H1 (cell line): ENCODE data around the gene INA. TPM values are rescaled to one million over a fixed set of nuclear protein-coding genes. Genes with fewer than 3 reads are reported as not detected.

Source experiments
- CTCF ChIA-PET: fragments of 300-600 bp; sonication (Branson Sonifier 250); formaldehyde crosslinking; loops from one replicate; lab custom pipeline; 2021; ENCODE audit not compliant: partially characterized antibody; lab: Charles Lee
- POLR2A ChIA-PET: fragments of 300-600 bp; sonication (Branson Sonifier 250); formaldehyde crosslinking; loops from one replicate; lab custom pipeline; 2021; ENCODE audit warnings: inconsistent platforms; ENCODE audit not compliant: partially characterized antibody; lab: Charles Lee
- DNase-seq, 2 experiments: peaks; one replicate each; pipeline versions ENCODE4 v3.0.0 to v3.0.0-alpha.2; 2010 to 2022; ENCODE audit warnings: low spot score in 2 of 2, low read depth in 1 of 2, mixed read lengths in 1 of 2
- FAIRE-seq: peaks from 2 replicates; lab custom pipeline; 2011; peaks lifted over from hg19 to GRCh38; lab: Jason Lieb, UNC
- H2AFZ ChIP-seq: 2 replicates; pipeline ENCODE4 v1.8.1; 2012; ENCODE audit warnings: low read length, inconsistent platforms
- H2AK5ac ChIP-seq: 2 replicates; pipeline ENCODE4 v1.6.1; 2013; ENCODE audit warnings: low read depth, low read length
- H2BK120ac ChIP-seq: replicated peaks from 2 replicates; pipeline ENCODE3; 2013; ENCODE audit warnings: low read depth, low read length, inconsistent platforms
- H2BK12ac ChIP-seq: 2 replicates; pipeline ENCODE4 v1.6.1; 2013; ENCODE audit warnings: low read depth, low read length
- H2BK15ac ChIP-seq: 2 replicates; pipeline ENCODE4 v1.6.1; 2013; ENCODE audit warnings: low read length
- H2BK20ac ChIP-seq: 2 replicates; pipeline ENCODE4 v1.6.1; 2013; ENCODE audit warnings: low read length
- H2BK5ac ChIP-seq: 2 replicates; pipeline ENCODE4 v1.6.1; 2013; ENCODE audit warnings: low read depth, low read length
- H3K14ac ChIP-seq: 2 replicates; pipeline ENCODE4 v1.6.1; 2013; ENCODE audit warnings: inconsistent platforms; ENCODE audit not compliant: insufficient read length
- H3K18ac ChIP-seq: 2 replicates; pipeline ENCODE4 v1.6.1; 2013; ENCODE audit warnings: low read length; ENCODE audit errors: extremely low read depth
- H3K23ac ChIP-seq: 2 replicates; pipeline ENCODE4 v1.6.1; 2013; ENCODE audit warnings: inconsistent platforms; ENCODE audit not compliant: insufficient read length
- H3K23me2 ChIP-seq: 2 replicates; pipeline ENCODE4 v1.6.1; 2013; ENCODE audit warnings: low read depth, low read length
- H3K27ac ChIP-seq: 2 replicates; pipeline ENCODE4 v1.6.1; 2011; ENCODE audit warnings: low read depth, low read length, inconsistent platforms
- H3K27me3 ChIP-seq, 4 experiments: replicated peaks in 1 of 4; 1 replicate in 1 of 4; 2 replicates in 3 of 4; pipeline versions ENCODE4 v1.6.1 to v1.8.1; 2011 to 2013; ENCODE audit warnings: low read length in 3 of 4, mild to moderate bottlenecking in 3 of 4, inconsistent platforms in 2 of 4, mixed read lengths in 2 of 4, moderate library complexity in 1 of 4; ENCODE audit not compliant: control insufficient read depth in 3 of 4, insufficient read depth in 3 of 4; ENCODE audit errors: extremely low read depth in 1 of 4
- H3K36me3 ChIP-seq, 4 experiments: 2 replicates each; pipeline versions ENCODE4 v1.6.1 to v1.8.1; 2011 to 2013; ENCODE audit warnings: mild to moderate bottlenecking in 4 of 4, low read length in 3 of 4, moderate library complexity in 2 of 4, control low read depth in 1 of 4, inconsistent platforms in 1 of 4; ENCODE audit not compliant: insufficient read depth in 4 of 4, control insufficient read depth in 2 of 4
- H3K4ac ChIP-seq: replicated peaks from 2 replicates; pipeline ENCODE3; 2013; ENCODE audit warnings: low read length, low read depth, mixed read lengths, inconsistent platforms; ENCODE audit not compliant: insufficient read length
- H3K4me1 ChIP-seq, 4 experiments: replicated peaks in 1 of 4; 1 replicate in 1 of 4; 2 replicates in 3 of 4; pipeline versions ENCODE4 v1.6.1 to v1.8.1; 2011 to 2013; ENCODE audit warnings: low read length in 3 of 4, inconsistent platforms in 2 of 4, mixed read lengths in 1 of 4; ENCODE audit not compliant: insufficient read depth in 4 of 4, control insufficient read depth in 3 of 4
- H3K4me2 ChIP-seq, 2 experiments: 2 replicates each; pipeline versions ENCODE4 v1.6.1 to v1.8.1; 2011 to 2013; ENCODE audit warnings: low read depth in 2 of 2, low read length in 2 of 2, control low read depth in 1 of 2, inconsistent platforms in 1 of 2, mild to moderate bottlenecking in 1 of 2; ENCODE audit not compliant: insufficient read depth in 1 of 2
- H3K4me3 ChIP-seq, 4 experiments: fragments of 200-600, 300-600 bp in 1 of 4; sonication (generic), shearing (Covaris generic), sonication (Bioruptor Twin) in 1 of 4; 2 replicates each; pipeline versions ENCODE4 v1.5.1 to v1.8.1; 2011 to 2016; ENCODE audit warnings: low read length in 4 of 4, low read depth in 3 of 4, control low read depth in 2 of 4, inconsistent platforms in 2 of 4, mild to moderate bottlenecking in 2 of 4, mixed read lengths in 1 of 4, moderate library complexity in 1 of 4; ENCODE audit not compliant: insufficient read depth in 2 of 4; ENCODE audit errors: extremely low read depth in 1 of 4
- H3K56ac ChIP-seq: replicated peaks from 2 replicates; pipeline ENCODE3; 2013; ENCODE audit warnings: low read depth, mild to moderate bottlenecking, mixed read lengths, low read length, inconsistent platforms; ENCODE audit not compliant: insufficient read length
- H3K79me1 ChIP-seq: 2 replicates; pipeline ENCODE4 v1.6.1; 2013; ENCODE audit warnings: low read depth, low read length, control low read depth
- H3K79me2 ChIP-seq, 2 experiments: 2 replicates each; pipeline versions ENCODE4 v1.6.1 to v1.8.1; 2012 to 2013; ENCODE audit warnings: low read length in 2 of 2, mild to moderate bottlenecking in 2 of 2, inconsistent platforms in 1 of 2; ENCODE audit not compliant: insufficient read depth in 2 of 2, control insufficient read depth in 1 of 2
- H3K9ac ChIP-seq, 4 experiments: replicated peaks in 1 of 4; 1 replicate in 1 of 4; 2 replicates in 3 of 4; pipeline versions ENCODE4 v1.6.1 to v1.8.1; 2011 to 2013; ENCODE audit warnings: low read depth in 3 of 4, low read length in 3 of 4, control low read depth in 2 of 4, mild to moderate bottlenecking in 2 of 4, moderate library complexity in 2 of 4, inconsistent platforms in 1 of 4; ENCODE audit errors: extremely low read depth in 1 of 4
- H3K9me3 ChIP-seq, 2 experiments: 2 replicates each; pipeline versions ENCODE4 v1.6.1 to v1.8.1; 2012 to 2013; ENCODE audit warnings: mild to moderate bottlenecking in 2 of 2, moderate library complexity in 2 of 2, control low read depth in 1 of 2, inconsistent platforms in 1 of 2, low read depth in 1 of 2, low read length in 1 of 2, mixed read lengths in 1 of 2; ENCODE audit not compliant: insufficient read depth in 2 of 2
- H4K20me1 ChIP-seq, 2 experiments: replicated peaks in 1 of 2; 2 replicates each; pipeline versions ENCODE3 to v1.8.1; 2011 to 2013; ENCODE audit warnings: inconsistent platforms in 2 of 2, low read length in 2 of 2, mild to moderate bottlenecking in 1 of 2; ENCODE audit not compliant: insufficient read depth in 2 of 2, control insufficient read depth in 1 of 2
- H4K5ac ChIP-seq: 2 replicates; pipeline ENCODE4 v1.6.1; 2013; ENCODE audit warnings: low read length, low read depth, mixed read lengths, inconsistent platforms; ENCODE audit not compliant: insufficient read length
- H4K8ac ChIP-seq: 2 replicates; pipeline ENCODE4 v1.8.0; 2013; ENCODE audit warnings: mild to moderate bottlenecking, moderate library complexity, low read length, inconsistent platforms; ENCODE audit not compliant: insufficient read depth; ENCODE audit errors: extremely low read depth
- H4K91ac ChIP-seq: replicated peaks from 2 replicates; pipeline ENCODE3; 2013; ENCODE audit warnings: low read length, mixed read lengths, inconsistent platforms; ENCODE audit not compliant: insufficient read length
- ATF2 ChIP-seq: IDR thresholded peaks from 2 replicates; pipeline ENCODE4 v1.6.1; 2012; ENCODE audit warnings: low read length, inconsistent platforms
- BACH1 ChIP-seq: IDR thresholded peaks from 2 replicates; pipeline ENCODE4 v1.6.1; 2012; ENCODE audit warnings: low read length, improper control_type of control experiment
- BRCA1 ChIP-seq: IDR thresholded peaks from 2 replicates; pipeline ENCODE4 v1.6.1; 2012; ENCODE audit warnings: low read depth, low read length, improper control_type of control experiment
- E2F6 ChIP-seq: IDR thresholded peaks from 2 replicates; pipeline ENCODE4 v1.6.1; 2012; ENCODE audit warnings: inconsistent platforms
- EGR1 ChIP-seq: IDR thresholded peaks from 2 replicates; pipeline ENCODE4 v1.6.1; 2011; ENCODE audit warnings: low read depth, low read length, borderline replicate concordance
- EZH2 ChIP-seq: fragments of 200-600 bp; sonication (generic); IDR thresholded peaks from 2 replicates; pipeline ENCODE4 v1.7.1; 2012; ENCODE audit warnings: low read depth, mild to moderate bottlenecking, moderate library complexity, low read length, inconsistent platforms; ENCODE audit not compliant: severe bottlenecking
- JUN ChIP-seq: IDR thresholded peaks from 2 replicates; pipeline ENCODE4 v1.6.1; 2011; ENCODE audit warnings: low read depth, mild to moderate bottlenecking, improper control_type of control experiment, low read length
- POLR2AphosphoS5 ChIP-seq: IDR thresholded peaks from 2 replicates; pipeline ENCODE4 v1.6.1; 2011; ENCODE audit warnings: low read depth, low read length
- RBBP5 ChIP-seq: IDR thresholded peaks from 2 replicates; pipeline ENCODE4 v1.7.1; 2012; ENCODE audit warnings: low read depth, mild to moderate bottlenecking, inconsistent platforms, low read length, moderate library complexity, borderline replicate concordance
- RXRA ChIP-seq: IDR thresholded peaks from 2 replicates; pipeline ENCODE4 v1.6.1; 2011; ENCODE audit warnings: low read depth, mild to moderate bottlenecking, low read length, moderate library complexity; ENCODE audit not compliant: insufficient read depth
- SRF ChIP-seq: IDR thresholded peaks from 2 replicates; pipeline ENCODE4 v1.6.1; 2011; ENCODE audit warnings: mild to moderate bottlenecking, low read depth, low read length, moderate library complexity
- TAF1 ChIP-seq: IDR thresholded peaks from 2 replicates; pipeline ENCODE4 v1.6.1; 2011; ENCODE audit warnings: mild to moderate bottlenecking, low read depth, low read length
- YY1 ChIP-seq: IDR thresholded peaks from 2 replicates; pipeline ENCODE4 v1.6.1; 2011; ENCODE audit warnings: low read depth, mild to moderate bottlenecking, low read length
- WGBS, 2 experiments: shearing (Covaris generic) in 1 of 2; methylation state at CpG; one replicate each; pipeline versions ENCODE4 v1.1.6 to v1.1.7; 2013 to 2015; ENCODE audit warnings: low lambda C conversion rate in 2 of 2, mixed read lengths in 2 of 2, inconsistent platforms in 1 of 2, low coverage in 1 of 2, missing lambda C conversion rate in 1 of 2; ENCODE audit not compliant: insufficient replicate concordance in 2 of 2, insufficient coverage in 1 of 2, insufficient read length in 1 of 2; ENCODE audit errors: extremely low coverage in 1 of 2, missing lambda C conversion rate in 1 of 2; 5-methylcytosine and 5-hydroxymethylcytosine counted together
- polyA plus RNA-seq, 7 experiments: library from polyadenylated mRNA; depleted of rRNA in 3 of 7; stranded (reverse) in 5 of 7; unstranded in 2 of 7; fragments of >200 nt in 5 of 7; fragments of 200-250 nt in 2 of 7; gene quantifications; 1 replicate in 5 of 7; 2 replicates in 1 of 7; 4 replicates in 1 of 7; pipeline versions ENCODE4 v1.2.1 to v1.2.3, GENCODE V29; 2011 to 2013; ENCODE audit warnings: missing spikeins in 2 of 7, mixed read lengths in 2 of 7
- total RNA-seq: library from RNA; stranded (reverse); fragmentation: NEBNext Ultra II Directional; extraction: Animal tissue kit (Norgen Biotek cat#: 25700); gene quantifications from 2 replicates; pipeline ENCODE4 v1.2.1, GENCODE V29; 2021

Gene INA
- total and polyA plus RNA-seq, 2 of the 8 experiments (the other 6 are each of a cell fraction or from before 2014, with no cell fraction given), result 17.1 to 18.1 TPM

GRCh38 chr10:103235775-103236174, 41.2 kb upstream of the INA start:
- Histone ChIP-seq H3K79me2 (no peaks in the 10 kb centered on the region), H2BK120ac (no peak overlapping the region), H3K27me3 (no peaks in the 10 kb centered on the region), H3K4ac (no peak overlapping the region), H2BK15ac (no peak overlapping the region), H3K23ac (no peak overlapping the region), H3K9ac (no peak overlapping the region), H4K8ac (no peak overlapping the region), H2BK12ac (no peak overlapping the region), H3K4me1 (peaks cover 0 to 13% (median under 1%) of the 10 kb centered on the region in 4 experiments; a peak in 5 of 7 replicates), H4K5ac (no peak overlapping the region), H3K27ac (no peak overlapping the region), H3K4me3 (no peak overlapping the region), H4K91ac (no peak overlapping the region), H2AK5ac (no peak overlapping the region), H3K56ac (no peak overlapping the region), H4K20me1 (no peaks in the 10 kb centered on the region), H2BK20ac (no peak overlapping the region), H3K36me3 (no peaks in the 10 kb centered on the region), H2AFZ (no peak overlapping the region), H3K9me3 (no peaks in the 10 kb centered on the region), H3K14ac (no peak overlapping the region), H2BK5ac (no peak overlapping the region), H3K23me2 (no peaks in the 10 kb centered on the region), H3K79me1 (no peaks in the 10 kb centered on the region), H3K4me2 (no peak overlapping the region), H3K18ac (no peak overlapping the region)
- DNase-seq (no peak), FAIRE-seq (no peak)
- ChIA-PET POLR2A (interaction anchor here (0.6 kb wide), 1 partner anchor 401 kb away, joined by 3 read pairs; no protein-coding TSS in a partner anchor), CTCF (interaction anchor here (1.1 to 2.9 kb wide), 4 partner anchors 8 to 82 kb away, joined by 3 to 12 read pairs (median 4); partner anchors contain the start of gene NT5C2)
- WGBS, 2 experiments, result 97% methylated on average over 2 of the region's 2 CpGs; no CpG with 5 or more reads in 1 of the 2 experiments
- TF ChIP-seq TAF1 (no peak), ATF2 (no peak), POLR2AphosphoS5 (no peak), JUN (no peak), RXRA (no peak), BRCA1 (no peak), E2F6 (no peak), EZH2 (no peak), EGR1 (no peak), BACH1 (no peak), YY1 (no peak), SRF (no peak), RBBP5 (no peak)
